GM18870 (cell line): ENCODE data around the gene ELMO1.

Source experiments
- ATAC-seq: cut with Tn5 transposase; IDR thresholded peaks from one replicate; pipeline ENCODE4 v1.9.1; 2021; ENCODE audit warnings: moderate library complexity; ENCODE audit not compliant: unreplicated experiment

ELMO1 gene

DNA sequence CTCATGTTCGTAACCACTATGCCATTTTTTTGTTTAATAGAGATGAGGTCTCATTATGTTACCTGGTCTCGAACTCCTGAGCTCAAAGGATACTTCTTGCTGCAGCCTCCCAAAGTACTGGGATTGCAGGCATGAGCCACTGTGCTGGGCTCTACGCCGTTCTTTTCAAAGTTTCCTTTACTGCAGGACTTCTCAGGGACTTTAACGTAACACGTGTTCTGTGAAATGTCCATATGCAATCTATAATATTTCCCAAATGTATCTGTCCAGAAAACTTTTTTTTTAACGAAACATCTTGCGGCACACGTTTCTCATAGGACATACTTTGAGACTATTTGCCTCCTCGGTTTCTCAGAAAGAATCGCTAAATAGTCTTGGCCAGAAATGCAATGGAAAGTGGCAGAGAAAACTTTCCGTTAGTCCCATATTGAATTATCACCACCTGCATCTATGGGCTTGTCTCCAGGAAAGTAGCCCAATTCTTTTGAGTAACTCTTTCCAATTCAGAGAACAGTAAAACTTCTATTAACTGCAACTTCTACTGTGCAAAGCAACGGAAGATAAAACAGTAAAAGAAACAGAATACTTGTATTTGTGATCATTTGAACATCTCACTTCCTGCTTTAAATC lies 96.3 kb downstream of the ELMO1 start:
- ATAC-seq, result no peak

DNA sequence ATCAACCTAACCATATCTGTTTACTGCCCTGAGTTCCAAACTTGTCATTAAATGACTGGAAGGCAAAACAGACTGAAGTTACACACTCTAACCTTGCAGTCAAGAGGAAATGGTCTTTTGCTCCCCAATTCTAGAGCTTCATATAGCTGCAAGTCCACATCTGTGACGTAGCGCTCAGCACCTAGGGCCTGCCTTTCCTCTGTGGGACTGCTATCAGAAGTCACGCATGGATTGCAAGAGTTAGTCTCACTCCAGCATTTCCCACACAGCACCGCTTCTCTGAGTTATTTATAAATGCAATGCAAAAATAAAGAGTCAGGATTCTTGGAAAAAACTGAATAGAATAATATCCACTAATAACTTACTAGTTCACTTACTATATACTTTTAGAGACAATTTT lies 96.9 kb downstream of the ELMO1 start:
- ATAC-seq, result no peak

DNA sequence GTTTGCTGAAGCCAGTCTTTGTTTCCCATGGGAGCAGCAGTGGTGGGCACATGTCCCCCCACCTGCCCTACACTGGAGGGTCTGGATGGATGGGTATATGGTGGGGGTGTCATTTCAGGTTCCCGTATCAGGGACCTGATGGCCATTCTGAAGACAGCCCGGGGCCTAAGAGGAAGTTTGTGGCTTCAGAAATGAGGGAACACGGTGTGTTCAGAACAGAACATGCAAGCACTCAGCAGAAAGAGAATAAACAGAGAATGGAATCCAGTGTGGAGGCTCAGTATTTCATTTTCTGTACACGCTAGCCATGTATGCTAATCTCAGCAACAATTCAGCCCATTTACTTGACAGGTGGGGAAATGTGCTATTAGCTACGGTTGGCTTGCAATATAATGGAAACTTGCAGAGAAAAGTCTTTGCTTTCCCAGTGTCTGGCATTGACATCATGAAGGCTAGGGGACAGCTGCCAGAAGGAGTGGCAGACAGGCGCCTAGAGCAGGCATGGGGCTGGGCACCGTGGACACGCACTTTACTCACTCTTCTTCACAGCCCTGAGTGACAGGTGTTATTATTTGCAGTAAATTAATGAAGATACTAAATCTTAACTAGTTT lies 98.6 kb downstream of the ELMO1 start:
- no peak for ATAC-seq

DNA sequence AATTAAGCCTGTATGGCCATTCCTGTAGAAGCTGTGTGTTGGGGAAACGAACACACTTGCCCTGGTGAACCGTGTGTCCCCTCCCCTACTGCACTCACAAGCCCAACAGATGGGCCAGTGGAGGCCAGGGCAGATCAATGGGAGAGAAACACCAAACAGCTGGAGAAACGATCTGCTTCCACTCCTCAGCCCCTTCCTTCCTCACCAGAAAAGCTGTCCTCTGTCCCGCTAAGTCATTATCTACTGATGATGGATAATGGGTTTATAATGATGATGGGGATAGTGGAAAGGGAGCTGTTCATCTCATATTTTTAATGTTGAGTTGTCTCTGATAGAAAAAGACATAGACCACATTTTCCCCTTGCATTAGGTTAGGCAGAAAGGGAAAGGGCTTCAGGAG lies 99.7 kb downstream of the ELMO1 start:
- no peak for ATAC-seq

GRCh38 chr7:37346761-37347160 lies 101.9 kb downstream of the ELMO1 start:
- ATAC-seq, result no peak

- ATAC-seq, result peak; percentile 36
These were observed 103.6 kb downstream of the ELMO1 start for GRCh38 chr7:37344886-37345579.

DNA sequence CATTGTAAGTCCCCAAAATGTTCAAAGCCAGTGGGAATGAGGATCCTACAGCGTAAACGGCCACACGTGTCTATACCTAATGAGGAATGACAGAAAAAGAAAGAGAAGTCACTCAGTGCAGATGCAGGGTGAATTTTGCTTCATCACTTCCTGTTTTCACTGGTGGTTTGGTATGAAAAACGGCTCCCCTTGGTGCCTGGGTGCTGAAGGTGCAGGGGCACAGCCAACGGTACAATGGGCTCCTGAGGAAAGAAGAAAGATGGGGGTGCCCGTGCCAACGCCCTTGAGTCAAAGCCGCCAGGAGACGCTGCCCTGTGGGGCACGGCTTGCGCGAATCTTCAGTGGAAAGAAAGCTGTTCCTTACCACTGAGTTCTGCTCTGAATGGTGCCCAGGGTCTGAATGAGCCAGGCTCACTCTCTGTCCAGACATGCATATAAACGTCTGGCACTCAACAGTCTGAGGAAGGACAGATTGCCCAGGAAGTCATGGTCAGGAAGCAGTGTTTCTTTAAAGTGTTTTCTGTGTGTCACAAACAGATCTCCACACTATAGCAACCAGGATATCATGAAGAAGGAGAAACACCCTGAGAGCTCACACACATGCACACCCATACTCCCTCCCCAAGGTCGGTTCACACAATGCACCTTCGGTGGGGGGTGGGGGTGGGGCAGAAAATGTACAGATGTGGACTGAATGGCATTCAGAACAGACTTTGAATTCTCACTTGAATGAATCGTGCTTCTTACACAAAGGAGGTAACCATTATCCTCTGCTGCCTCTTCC lies 105.8 kb downstream of the ELMO1 start:
- peak; percentile 50 for ATAC-seq

DNA sequence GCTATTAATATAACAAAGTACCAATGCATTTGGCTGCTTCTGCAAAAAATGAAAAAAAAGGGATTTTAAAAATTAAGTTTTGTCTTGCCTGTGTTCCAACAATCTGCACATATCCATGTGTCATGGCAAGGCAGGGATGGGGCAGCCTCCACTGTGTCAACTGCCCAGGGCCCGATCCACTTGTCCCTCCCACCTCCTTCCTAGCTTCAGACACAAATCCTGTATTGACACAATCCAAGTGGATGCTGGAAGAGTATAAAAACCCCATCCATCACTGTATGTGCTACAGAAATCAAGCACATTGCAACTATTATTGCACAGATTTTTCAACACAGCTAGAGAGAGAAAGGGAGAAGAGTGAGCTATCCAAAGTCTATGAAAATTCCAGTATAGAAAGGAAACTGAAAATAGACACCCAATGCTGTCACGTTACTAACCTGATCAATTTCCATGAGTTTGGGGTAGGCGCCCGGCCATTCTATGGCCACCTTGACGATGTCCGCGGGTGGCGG lies 106.4 kb downstream of the ELMO1 start:
- ATAC-seq, result no peak

DNA sequence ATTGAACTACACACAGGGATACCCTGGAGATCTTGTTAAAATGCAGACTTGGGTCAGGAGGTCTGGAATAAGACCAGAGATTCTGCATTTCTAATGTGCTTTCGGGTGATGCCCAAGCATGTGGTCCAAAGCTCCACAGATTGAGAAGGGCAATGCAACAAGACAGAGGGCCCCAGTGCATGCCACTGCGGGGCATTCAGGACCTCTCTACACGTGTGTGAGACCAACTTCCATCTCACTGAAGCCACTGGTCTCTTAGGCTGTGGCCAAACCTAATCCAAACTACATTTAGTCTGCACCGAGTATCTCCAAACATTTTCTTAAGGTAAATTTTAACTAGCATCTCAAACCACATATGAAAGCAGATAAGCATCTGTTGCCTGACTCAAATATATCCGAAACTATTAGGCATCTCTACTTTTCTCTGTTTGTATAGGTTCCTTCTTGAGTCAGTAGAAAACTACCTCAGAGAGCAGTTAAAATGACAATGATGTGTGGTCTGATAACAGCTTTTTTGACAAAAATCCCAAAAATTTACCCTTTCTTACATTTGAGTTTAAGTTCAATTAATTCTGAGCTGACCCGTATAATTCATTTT lies 107.5 kb downstream of the ELMO1 start:
- peak; percentile 49 for ATAC-seq

DNA sequence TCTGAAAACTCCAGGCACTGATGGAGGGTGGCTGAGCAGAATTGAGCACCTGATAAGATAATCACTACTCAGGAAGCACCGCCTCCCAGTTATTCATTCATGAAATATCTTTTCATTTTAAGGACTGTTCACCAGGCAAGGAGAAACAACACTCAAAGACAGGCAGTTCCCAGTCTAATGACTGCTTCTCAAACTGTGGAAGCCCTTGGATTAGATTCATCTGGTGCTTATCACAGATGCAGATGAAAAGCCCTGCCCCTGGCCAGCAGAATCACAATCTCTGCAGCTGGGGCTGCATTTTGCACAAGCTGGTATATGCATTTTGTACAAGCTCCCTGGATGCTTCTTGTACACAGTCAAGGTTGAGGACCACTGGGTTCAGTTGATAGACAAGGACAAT lies 109.7 kb downstream of the ELMO1 start:
- no peak for ATAC-seq

DNA sequence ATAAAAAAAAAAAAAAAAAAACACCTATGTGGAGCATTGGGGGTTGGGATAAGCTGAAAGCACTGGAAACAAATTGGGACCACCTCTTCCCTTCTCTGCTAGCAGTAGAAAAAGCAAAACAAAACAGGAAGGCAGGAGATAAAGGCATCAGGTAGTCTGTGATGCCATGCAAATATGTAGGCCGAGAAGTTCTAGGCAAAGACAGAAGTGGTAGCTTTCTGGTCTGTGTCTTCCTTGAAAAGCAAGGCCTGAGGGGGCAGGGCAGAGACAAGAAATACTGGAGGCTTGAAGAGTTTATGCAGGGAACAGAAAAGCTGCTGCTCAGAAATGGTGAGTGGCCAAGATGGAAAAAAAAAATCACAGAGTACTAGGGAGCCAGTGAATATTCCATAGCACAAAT lies 111.1 kb downstream of the ELMO1 start:
- no peak for ATAC-seq

GRCh38 chr7:37336259-37336658 lies 112.4 kb downstream of the ELMO1 start:
- ATAC-seq, result peak; percentile 96

DNA sequence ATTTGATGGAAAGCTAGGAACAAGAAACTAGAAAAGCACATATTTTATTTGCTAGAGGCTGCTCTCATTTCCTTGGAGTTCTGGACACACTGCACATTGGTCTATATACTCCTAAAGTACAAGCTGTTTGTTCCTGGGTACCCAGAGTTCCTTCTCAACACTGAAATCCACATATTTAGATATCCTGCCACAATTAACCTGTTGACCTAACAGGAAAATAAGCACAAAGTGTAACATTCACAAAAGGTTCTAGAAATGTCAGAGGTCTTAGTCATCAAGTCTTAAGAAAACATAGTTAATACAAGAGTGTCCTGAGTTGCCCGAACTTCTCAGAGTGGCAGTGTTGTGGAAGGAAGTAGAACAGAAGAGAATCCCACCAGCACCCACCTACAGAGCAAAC lies 115.6 kb downstream of the ELMO1 start:
- ATAC-seq, result no peak

- ATAC-seq, result no peak
These were observed 116.2 kb downstream of the ELMO1 start for GRCh38 chr7:37332243-37333016.

DNA sequence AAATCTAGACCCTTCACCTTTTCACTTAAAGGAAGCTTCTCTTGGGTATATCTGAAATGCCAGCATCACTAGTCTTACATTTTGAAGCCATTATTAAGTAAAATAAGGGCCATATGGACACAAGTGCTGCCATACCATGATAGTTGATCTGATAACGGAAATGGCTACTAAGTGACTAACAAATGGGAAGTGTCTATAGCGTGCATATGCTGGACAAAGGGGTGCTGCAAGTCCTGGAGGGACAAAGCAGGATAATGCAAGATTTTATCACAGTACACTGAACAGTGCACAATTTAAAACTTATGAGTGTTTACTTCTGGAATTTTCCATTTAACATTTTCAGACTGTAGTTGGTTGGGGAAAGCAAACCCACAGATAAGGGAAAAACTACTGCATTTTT lies 117.9 kb downstream of the ELMO1 start:
- no peak for ATAC-seq

- ATAC-seq, result no peak
These were observed 118.7 kb downstream of the ELMO1 start for GRCh38 chr7:37329940-37330339.

- ATAC-seq, result no peak
These were observed 121.4 kb downstream of the ELMO1 start for GRCh38 chr7:37327288-37327687.

- no peak for ATAC-seq
These were observed 124.7 kb downstream of the ELMO1 start for GRCh38 chr7:37323966-37324365.

- ATAC-seq, result no peak
These were observed 125.8 kb downstream of the ELMO1 start for GRCh38 chr7:37322831-37323230.

- no peak for ATAC-seq
These were observed 127.7 kb downstream of the ELMO1 start for GRCh38 chr7:37320848-37321468.
